ENCODE measurements around the gene OPN3. TPM values are rescaled to one million over a fixed set of nuclear protein-coding genes. Genes with fewer than 3 reads are reported as not detected.

OPN3 gene
- total and polyA plus RNA-seq, 4 donors: 10.2 to 18.5 (median 15.1) TPM

DNA sequence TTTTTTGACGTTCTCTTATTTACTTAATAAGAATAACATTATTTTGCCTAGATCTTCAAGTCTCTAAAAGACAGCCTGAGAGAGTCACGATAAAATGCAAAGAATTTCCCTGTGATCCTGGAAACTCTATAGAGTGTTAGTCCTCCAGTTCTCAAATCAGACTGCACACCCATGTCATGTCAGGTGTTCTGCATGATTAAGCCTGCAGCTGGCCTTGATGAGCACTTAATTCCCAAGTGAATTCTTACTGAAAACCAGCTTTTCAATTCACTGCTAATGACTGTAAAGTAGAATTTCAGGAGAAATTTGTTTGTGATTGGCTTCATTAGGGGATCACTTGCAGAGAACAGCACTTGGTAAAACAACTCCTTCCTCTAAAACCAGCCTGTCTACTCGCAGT is 41.9 kb downstream of the OPN3 start:
- H3K4me1 ChIP-seq (ENCODE audit: control insufficient read depth in 5 of 5, insufficient read depth in 5 of 5, low read length in 5 of 5): no peaks in the 10 kb centered on the region
- H3K9me3 ChIP-seq (ENCODE audit: control insufficient read depth in 4 of 4, insufficient read depth in 3 of 4, low read length in 3 of 4): no peaks in the 10 kb centered on the region
- ATAC-seq (ENCODE audit: insufficient read depth, low FRiP score): no peak
- TF ChIP-seq, protein P1, sequence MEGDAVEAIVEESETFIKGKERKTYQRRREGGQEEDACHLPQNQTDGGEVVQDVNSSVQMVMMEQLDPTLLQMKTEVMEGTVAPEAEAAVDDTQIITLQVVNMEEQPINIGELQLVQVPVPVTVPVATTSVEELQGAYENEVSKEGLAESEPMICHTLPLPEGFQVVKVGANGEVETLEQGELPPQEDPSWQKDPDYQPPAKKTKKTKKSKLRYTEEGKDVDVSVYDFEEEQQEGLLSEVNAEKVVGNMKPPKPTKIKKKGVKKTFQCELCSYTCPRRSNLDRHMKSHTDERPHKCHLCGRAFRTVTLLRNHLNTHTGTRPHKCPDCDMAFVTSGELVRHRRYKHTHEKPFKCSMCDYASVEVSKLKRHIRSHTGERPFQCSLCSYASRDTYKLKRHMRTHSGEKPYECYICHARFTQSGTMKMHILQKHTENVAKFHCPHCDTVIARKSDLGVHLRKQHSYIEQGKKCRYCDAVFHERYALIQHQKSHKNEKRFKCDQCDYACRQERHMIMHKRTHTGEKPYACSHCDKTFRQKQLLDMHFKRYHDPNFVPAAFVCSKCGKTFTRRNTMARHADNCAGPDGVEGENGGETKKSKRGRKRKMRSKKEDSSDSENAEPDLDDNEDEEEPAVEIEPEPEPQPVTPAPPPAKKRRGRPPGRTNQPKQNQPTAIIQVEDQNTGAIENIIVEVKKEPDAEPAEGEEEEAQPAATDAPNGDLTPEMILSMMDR (IDR thresholded peaks at IDR 0.05; ENCODE audit: control extremely low read depth, extremely low read depth): no peak
- no peak overlapping the region for H3K4me3 ChIP-seq
- no peak for DNase-seq
- 87 to 90% methylated on average over 3 of the region's 3 CpGs for WGBS, 2 donors
- H3K36me3 ChIP-seq (ENCODE audit: control insufficient read depth in 4 of 4, insufficient read depth in 4 of 4, low read length in 4 of 4): peaks cover 0 to 7% (median 2%) of the 10 kb centered on the region in 4 donors
- H3K27me3 ChIP-seq (ENCODE audit: control insufficient read depth in 3 of 3, insufficient read depth in 3 of 3, low read length in 2 of 3): no peaks in the 10 kb centered on the region
- H3K27ac ChIP-seq (ENCODE audit: low read depth in 1 of 2, low read length in 1 of 2): no peak overlapping the region
- no peak overlapping the region for H3K9ac ChIP-seq (ENCODE audit: insufficient read depth in 1 of 2, low read length in 2 of 2)

DNA sequence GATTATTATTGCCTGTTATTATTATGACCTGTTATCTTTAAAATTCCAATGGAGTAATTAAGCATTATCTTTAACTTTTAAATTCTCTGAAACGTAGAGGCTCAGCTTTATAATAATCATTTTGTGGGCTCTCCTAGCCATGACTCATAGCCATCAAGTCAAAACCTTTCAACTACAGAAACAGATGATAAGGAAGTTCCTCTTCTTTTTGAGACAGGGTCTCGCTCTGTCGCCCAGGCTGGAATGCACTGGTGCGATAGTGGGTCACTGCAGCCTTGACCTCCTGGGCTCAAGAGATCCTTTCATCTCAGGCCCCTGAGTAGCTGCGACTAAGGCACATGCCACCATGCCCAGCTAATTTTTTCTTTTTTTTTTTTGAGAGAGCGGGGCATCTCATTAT is 43.5 kb downstream of the OPN3 start:
- no peak overlapping the region for H3K4me3 ChIP-seq
- no peaks in the 10 kb centered on the region for H3K9me3 ChIP-seq (ENCODE audit: control insufficient read depth in 4 of 4, insufficient read depth in 3 of 4, low read length in 3 of 4)
- no peak overlapping the region for H3K9ac ChIP-seq (ENCODE audit: insufficient read depth in 1 of 2, low read length in 2 of 2)
- DNase-seq: no peak
- H3K27me3 ChIP-seq (ENCODE audit: control insufficient read depth in 3 of 3, insufficient read depth in 3 of 3, low read length in 2 of 3): no peaks in the 10 kb centered on the region
- peaks cover 0 to 7% (median 0%) of the 10 kb centered on the region in 4 donors for H3K36me3 ChIP-seq (ENCODE audit: control insufficient read depth in 4 of 4, insufficient read depth in 4 of 4, low read length in 4 of 4)
- TF ChIP-seq, protein P1 (IDR thresholded peaks at IDR 0.05; ENCODE audit: control extremely low read depth, extremely low read depth): no peak
- 94% methylated on average over 6 of the region's 6 CpGs for WGBS, 2 donors
- H3K27ac ChIP-seq (ENCODE audit: low read depth in 1 of 2, low read length in 1 of 2): no peak overlapping the region
- no peak for ATAC-seq (ENCODE audit: insufficient read depth, low FRiP score)
- H3K4me1 ChIP-seq (ENCODE audit: control insufficient read depth in 5 of 5, insufficient read depth in 5 of 5, low read length in 5 of 5): no peaks in the 10 kb centered on the region

DNA sequence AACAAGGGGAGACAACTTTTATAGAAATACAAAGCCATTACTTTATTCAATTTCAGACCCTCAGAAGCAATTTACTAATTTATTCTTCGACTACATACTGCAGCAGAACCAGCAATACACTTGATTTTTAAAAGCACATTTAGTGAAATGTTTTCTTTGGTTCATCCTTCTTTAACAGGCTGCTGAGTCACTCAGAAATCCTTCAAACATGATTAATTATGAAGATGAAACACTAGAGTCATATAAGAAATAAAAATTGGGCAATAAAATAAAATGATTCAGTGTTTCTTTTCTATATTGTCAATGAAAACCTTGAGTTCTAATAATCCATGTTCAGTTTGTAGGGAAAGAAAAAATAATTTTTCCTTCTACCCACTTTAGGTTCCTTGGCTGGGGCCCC is 47.0 kb downstream of the OPN3 start:
- ATAC-seq (ENCODE audit: insufficient read depth, low FRiP score) (no peak), DNase-seq (no peak)
- no peak overlapping the region for H3K27ac ChIP-seq (ENCODE audit: low read depth in 1 of 2, low read length in 1 of 2)
- no peaks in the 10 kb centered on the region for H3K9me3 ChIP-seq (ENCODE audit: control insufficient read depth in 4 of 4, insufficient read depth in 3 of 4, low read length in 3 of 4)
- H3K27me3 ChIP-seq (ENCODE audit: control insufficient read depth in 3 of 3, insufficient read depth in 3 of 3, low read length in 2 of 3): no peaks in the 10 kb centered on the region
- H3K4me1 ChIP-seq (ENCODE audit: control insufficient read depth in 5 of 5, insufficient read depth in 5 of 5, low read length in 5 of 5): no peaks in the 10 kb centered on the region
- 100% methylated on average over 1 of the region's 1 CpG for WGBS, 2 donors
- H3K9ac ChIP-seq (ENCODE audit: insufficient read depth in 1 of 2, low read length in 2 of 2): no peak overlapping the region
- H3K4me3 ChIP-seq: no peak overlapping the region
- H3K36me3 ChIP-seq (ENCODE audit: control insufficient read depth in 4 of 4, insufficient read depth in 4 of 4, low read length in 4 of 4): peaks cover 0 to 7% (median 0%) of the 10 kb centered on the region in 4 donors
- TF ChIP-seq, protein P1 (IDR thresholded peaks at IDR 0.05; ENCODE audit: control extremely low read depth, extremely low read depth): no peak

DNA sequence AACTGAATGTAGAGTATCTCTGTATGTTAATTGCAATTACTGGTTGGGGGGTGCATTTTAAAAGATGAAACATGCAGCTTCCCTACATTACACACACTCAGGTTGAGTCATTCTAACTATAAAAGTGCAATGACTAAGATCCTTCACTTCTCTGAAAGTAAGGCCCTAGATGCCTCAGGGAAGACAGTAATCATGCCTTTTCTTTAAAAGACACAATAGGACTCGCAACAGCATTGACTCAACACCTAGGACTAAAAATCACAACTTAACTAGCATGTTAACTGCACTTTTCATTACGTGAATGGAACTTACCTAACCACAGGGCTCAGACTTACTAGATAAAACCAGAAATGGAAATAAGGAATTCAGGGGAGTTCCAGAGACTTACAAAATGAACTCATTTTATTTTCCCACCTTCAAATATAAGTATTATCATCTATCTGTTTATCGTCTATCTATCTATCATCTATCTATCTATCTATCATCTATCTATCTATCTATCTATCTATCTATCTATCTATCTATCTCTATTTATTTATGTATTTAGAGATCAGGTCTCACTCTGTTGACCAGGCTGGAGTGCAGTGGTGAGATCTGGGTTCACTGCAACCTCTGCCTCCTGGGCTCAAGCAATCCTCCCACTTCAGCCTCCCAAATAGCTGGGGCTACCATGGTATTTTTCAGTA is 47.8 kb downstream of the OPN3 start:
- H3K4me3 ChIP-seq: no peak overlapping the region
- WGBS, 2 donors: 77 to 87% methylated on average over 3 of the region's 3 CpGs
- peaks cover 0 to 7% (median 0%) of the 10 kb centered on the region in 4 donors for H3K36me3 ChIP-seq (ENCODE audit: control insufficient read depth in 4 of 4, insufficient read depth in 4 of 4, low read length in 4 of 4)
- TF ChIP-seq, protein P1 (IDR thresholded peaks at IDR 0.05; ENCODE audit: control extremely low read depth, extremely low read depth): no peak
- H3K9me3 ChIP-seq (ENCODE audit: control insufficient read depth in 4 of 4, insufficient read depth in 3 of 4, low read length in 3 of 4): no peaks in the 10 kb centered on the region
- H3K27ac ChIP-seq (ENCODE audit: low read depth in 1 of 2, low read length in 1 of 2): no peak overlapping the region
- no peak for DNase-seq
- H3K9ac ChIP-seq (ENCODE audit: insufficient read depth in 1 of 2, low read length in 2 of 2): no peak overlapping the region
- H3K4me1 ChIP-seq (ENCODE audit: control insufficient read depth in 5 of 5, insufficient read depth in 5 of 5, low read length in 5 of 5): no peaks in the 10 kb centered on the region
- no peak for ATAC-seq (ENCODE audit: insufficient read depth, low FRiP score)
- no peaks in the 10 kb centered on the region for H3K27me3 ChIP-seq (ENCODE audit: control insufficient read depth in 3 of 3, insufficient read depth in 3 of 3, low read length in 2 of 3)

Measured in lung (tissue), 12 donors.